DND-41 (cell line): ENCODE results near the gene UFD1.

Source experiments
- ATAC-seq: fragments of 200-7000 bp; cut with Tn5 transposase; 3 replicates; pipeline ENCODE4 v1.9.1; 2021; ENCODE audit warnings: low read depth; ENCODE audit not compliant: insufficient read depth
- DNase-seq: peaks from one replicate; pipeline ENCODE4 v3.0.0-alpha.2; 2020
- H2AFZ ChIP-seq: 2 replicates; pipeline ENCODE4 v1.6.0; 2012; ENCODE audit warnings: low read depth, low read length
- H3K27ac ChIP-seq: 2 replicates; pipeline ENCODE4 v1.5.1; 2012; ENCODE audit warnings: low read length, inconsistent platforms
- H3K27me3 ChIP-seq: fragments of 200-600 bp; sonication (generic); 2 replicates; pipeline ENCODE4 v1.6.0; 2012; ENCODE audit warnings: low read length, mild to moderate bottlenecking, inconsistent platforms; ENCODE audit not compliant: insufficient read depth, poor library complexity
- H3K36me3 ChIP-seq: 2 replicates; pipeline ENCODE4 v1.5.1; 2012; ENCODE audit warnings: low read length, inconsistent platforms; ENCODE audit not compliant: insufficient read depth
- H3K4me1 ChIP-seq: 2 replicates; pipeline ENCODE4 v1.5.1; 2012; ENCODE audit warnings: mild to moderate bottlenecking, low read length; ENCODE audit not compliant: insufficient read depth
- H3K4me2 ChIP-seq: 2 replicates; pipeline ENCODE4 v1.6.0; 2012; ENCODE audit warnings: mild to moderate bottlenecking, moderate library complexity, low read length, inconsistent platforms; ENCODE audit not compliant: insufficient read depth
- H3K4me3 ChIP-seq, 2 experiments: fragments of 200-600 bp in 1 of 2; shearing (Covaris generic) in 1 of 2; 2 replicates each; pipeline ENCODE4 v1.5.1; 2012 to 2016; ENCODE audit warnings: inconsistent platforms in 2 of 2, low read length in 2 of 2, mild to moderate bottlenecking in 2 of 2, low read depth in 1 of 2, moderate library complexity in 1 of 2
- H3K79me2 ChIP-seq: 2 replicates; pipeline ENCODE4 v1.6.0; 2012; ENCODE audit warnings: low read length, inconsistent platforms; ENCODE audit not compliant: insufficient read depth
- H3K9ac ChIP-seq: 2 replicates; pipeline ENCODE4 v1.6.0; 2012; ENCODE audit warnings: low read depth, mild to moderate bottlenecking, inconsistent platforms, low read length, moderate library complexity
- H3K9me3 ChIP-seq: 2 replicates; pipeline ENCODE4 v1.5.1; 2012; ENCODE audit warnings: low read length, moderate library complexity, mild to moderate bottlenecking, inconsistent platforms; ENCODE audit not compliant: insufficient read depth, severe bottlenecking
- H4K20me1 ChIP-seq: 2 replicates; pipeline ENCODE4 v1.6.0; 2012; ENCODE audit warnings: low read length; ENCODE audit not compliant: insufficient read depth
- EZH2 ChIP-seq: IDR thresholded peaks from 3 replicates; pipeline ENCODE4 v1.6.1; 2012; ENCODE audit warnings: borderline replicate concordance, low read depth, mild to moderate bottlenecking, moderate library complexity, low read length, inconsistent platforms; ENCODE audit not compliant: severe bottlenecking
- TF ChIP-seq, protein P1 (sequence below): IDR thresholded peaks from 2 replicates; pipeline ENCODE4 v1.5.1; 2012; ENCODE audit warnings: borderline replicate concordance, low read length, moderate library complexity, mild to moderate bottlenecking; ENCODE audit not compliant: poor library complexity, severe bottlenecking; ENCODE audit errors: extremely low read depth

Gene UFD1

DNA sequence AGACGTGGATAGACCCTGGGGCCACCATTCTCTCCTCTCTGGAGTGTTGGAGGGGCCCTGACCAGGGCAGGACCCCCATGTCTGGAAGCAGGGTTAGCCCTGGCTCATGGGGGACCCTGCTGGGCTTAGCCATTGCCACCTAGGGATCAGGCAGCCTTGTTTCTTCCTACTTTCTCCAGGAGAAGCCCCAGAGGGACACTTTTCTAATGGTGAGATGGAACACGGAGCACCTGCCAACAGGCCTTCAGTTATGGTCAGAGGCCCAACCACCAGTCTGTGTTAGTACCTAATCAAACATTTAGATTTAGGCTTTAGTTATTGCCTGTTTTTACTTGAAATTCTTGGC is 29.6 kb downstream of the UFD1 start:
- Histone ChIP-seq H3K4me3 (peak overlapping the region in 1 of 2 experiments; percentile 92; a peak in 2 of 4 replicates), H3K36me3 (peaks cover 74% of the 10 kb centered on the region), H3K9me3 (no peaks in the 10 kb centered on the region), H3K9ac (peak overlapping the region; percentile 85; the same call in 1 of the 2 replicates), H4K20me1 (peaks cover 16% of the 10 kb centered on the region; the same call in 1 of the 2 replicates), H3K4me1 (peaks cover 45% of the 10 kb centered on the region), H3K27me3 (no peaks in the 10 kb centered on the region), H3K27ac (peak overlapping the region; percentile 90; the same call in 1 of the 2 replicates), H2AFZ (no peak overlapping the region), H3K79me2 (peaks cover 55% of the 10 kb centered on the region), H3K4me2 (peak overlapping the region; percentile 88)
- no peak for DNase-seq
- ATAC-seq = no peak
- TF ChIP-seq, protein P1, sequence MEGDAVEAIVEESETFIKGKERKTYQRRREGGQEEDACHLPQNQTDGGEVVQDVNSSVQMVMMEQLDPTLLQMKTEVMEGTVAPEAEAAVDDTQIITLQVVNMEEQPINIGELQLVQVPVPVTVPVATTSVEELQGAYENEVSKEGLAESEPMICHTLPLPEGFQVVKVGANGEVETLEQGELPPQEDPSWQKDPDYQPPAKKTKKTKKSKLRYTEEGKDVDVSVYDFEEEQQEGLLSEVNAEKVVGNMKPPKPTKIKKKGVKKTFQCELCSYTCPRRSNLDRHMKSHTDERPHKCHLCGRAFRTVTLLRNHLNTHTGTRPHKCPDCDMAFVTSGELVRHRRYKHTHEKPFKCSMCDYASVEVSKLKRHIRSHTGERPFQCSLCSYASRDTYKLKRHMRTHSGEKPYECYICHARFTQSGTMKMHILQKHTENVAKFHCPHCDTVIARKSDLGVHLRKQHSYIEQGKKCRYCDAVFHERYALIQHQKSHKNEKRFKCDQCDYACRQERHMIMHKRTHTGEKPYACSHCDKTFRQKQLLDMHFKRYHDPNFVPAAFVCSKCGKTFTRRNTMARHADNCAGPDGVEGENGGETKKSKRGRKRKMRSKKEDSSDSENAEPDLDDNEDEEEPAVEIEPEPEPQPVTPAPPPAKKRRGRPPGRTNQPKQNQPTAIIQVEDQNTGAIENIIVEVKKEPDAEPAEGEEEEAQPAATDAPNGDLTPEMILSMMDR = no peak
- no peak for TF ChIP-seq EZH2

DNA sequence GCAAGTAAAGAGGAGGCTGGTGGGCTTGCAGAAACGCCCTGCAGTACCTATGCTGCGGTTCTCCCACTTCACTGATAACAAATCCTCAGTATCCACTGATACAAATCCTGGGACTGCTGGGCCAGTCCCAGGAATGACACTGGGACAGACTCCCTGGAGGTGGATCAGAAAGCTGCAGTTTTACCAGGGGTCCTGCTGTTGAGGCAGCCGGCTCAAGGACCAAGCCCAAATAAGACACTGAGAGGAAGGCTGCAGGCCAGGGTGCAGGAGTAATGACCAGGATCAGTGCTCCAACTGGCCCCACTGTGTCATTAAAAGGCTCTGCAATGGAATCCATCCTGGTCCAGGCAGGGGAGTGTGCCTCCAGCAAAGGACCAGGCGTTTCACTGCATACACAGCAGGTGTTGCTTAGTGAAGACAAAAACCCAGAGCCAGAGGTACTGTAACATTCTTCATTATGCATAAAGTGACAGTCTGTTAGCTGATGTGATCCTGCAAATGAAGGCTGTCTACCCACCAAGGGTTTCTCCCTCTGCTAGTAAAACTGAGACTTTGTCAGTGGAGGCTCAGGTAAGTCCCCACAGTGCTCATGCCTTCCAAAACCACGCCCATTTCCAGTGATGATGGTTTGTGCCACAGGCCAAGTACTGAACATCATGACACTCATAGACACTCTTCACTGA is 30.1 kb downstream of the UFD1 start:
- Histone ChIP-seq H3K4me2 (peak overlapping the region; percentile 88), H3K9me3 (no peaks in the 10 kb centered on the region), H4K20me1 (peaks cover 21% of the 10 kb centered on the region), H3K27ac (peak overlapping the region; percentile 90), H3K79me2 (peaks cover 60% of the 10 kb centered on the region), H2AFZ (no peak overlapping the region), H3K4me3 (peak overlapping the region; percentile 75 to 92; a peak in 3 of 4 replicates), H3K36me3 (peaks cover 74% of the 10 kb centered on the region), H3K9ac (peak overlapping the region; percentile 85), H3K4me1 (peaks cover 49% of the 10 kb centered on the region), H3K27me3 (no peaks in the 10 kb centered on the region)
- ATAC-seq = no peak
- no peak for TF ChIP-seq EZH2
- TF ChIP-seq, protein P1 = no peak
- DNase-seq = no peak

DNA sequence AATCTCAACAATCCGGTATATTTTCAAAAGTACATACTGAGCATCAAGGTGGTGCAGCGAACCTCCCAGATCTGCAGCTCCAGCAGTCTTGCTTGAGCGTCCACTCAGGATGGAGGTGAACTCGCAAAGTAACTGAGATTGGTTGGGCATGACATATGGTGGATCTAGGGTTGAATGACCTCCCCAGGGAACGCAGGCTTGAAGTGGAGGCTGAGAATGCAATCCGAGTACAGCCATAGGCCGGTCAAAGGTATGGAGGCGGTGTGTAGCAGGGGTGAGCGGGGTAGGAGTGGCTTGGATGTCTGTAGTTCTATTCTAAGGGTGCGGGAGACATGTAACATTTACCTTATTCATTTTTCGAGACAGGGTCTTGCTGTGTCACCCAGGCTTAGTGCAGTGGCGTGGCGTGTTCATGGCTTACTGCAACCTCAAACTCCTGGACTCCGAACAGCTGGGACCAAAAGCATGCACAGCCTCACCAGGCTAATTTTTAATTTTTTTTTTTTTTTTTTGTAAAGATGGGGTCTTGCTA is 30.9 kb downstream of the UFD1 start:
- Histone ChIP-seq H3K36me3 (peaks cover 74% of the 10 kb centered on the region), H3K9me3 (no peaks in the 10 kb centered on the region), H4K20me1 (peaks cover 23% of the 10 kb centered on the region), H3K79me2 (peaks cover 68% of the 10 kb centered on the region), H3K27ac (peak overlapping the region; percentile 90), H3K4me1 (peaks cover 53% of the 10 kb centered on the region), H3K27me3 (no peaks in the 10 kb centered on the region), H3K4me2 (peak overlapping the region; percentile 88), H2AFZ (peak overlapping the region; percentile 97), H3K9ac (peak overlapping the region; percentile 85), H3K4me3 (peak overlapping the region; percentile 75 to 92)
- ATAC-seq (peak; percentile 44), DNase-seq (peak; percentile 59)
- TF ChIP-seq, protein P1 = no peak
- TF ChIP-seq EZH2 = no peak
